ENCODE data around the gene CFH. TPM values are rescaled to one million over a fixed set of nuclear protein-coding genes. Genes with fewer than 3 reads are reported as not detected.

Gene CFH
- total RNA-seq, 2 experiments from 2014 or later = 3.6 to 4.6 TPM

GRCh38 chr1:196723325-196724185 lies 71.7 kb downstream of the CFH start:
- Mint-ChIP-seq H3K4me1 (ENCODE audit: low read depth) (no peaks in the 10 kb centered on the region), H3K9me3 (no peaks in the 10 kb centered on the region), H3K27me3 (no peaks in the 10 kb centered on the region), H3K36me3 (ENCODE audit: low read depth) (no peaks in the 10 kb centered on the region), H3K27ac (no peak overlapping the region), H3K4me3 (no peak overlapping the region)
- TF ChIP-seq CTCF (IDR thresholded peaks at IDR 0.05) = peak; percentile 44
- ATAC-seq (ENCODE audit: poor library complexity) (peak; percentile 71), DNase-seq (peak in 10 of 14 experiments; percentile 3 to 50 (median 8))
- no peak overlapping the region for H3K4me3 ChIP-seq (ENCODE audit: low read length)
- ChIA-PET CTCF (no interaction called here), POLR2A (interaction anchor here (1.0 kb wide), 1 partner anchor 422 kb away, joined by 3 read pairs; no protein-coding TSS in a partner anchor)
- intact Hi-C loops (cut with DNase I, micrococcal nuclease) = loop anchor here (5.0 kb wide), 1 partner anchor 634 kb away; no protein-coding TSS in a partner anchor
- H3K36me3 ChIP-seq (ENCODE audit: insufficient read depth, low read length) = no peaks in the 10 kb centered on the region
- no peak overlapping the region for H3K27ac ChIP-seq (ENCODE audit: low read depth in 1 of 2, low read length in 2 of 2)
- no peaks in the 10 kb centered on the region for H3K4me1 ChIP-seq (ENCODE audit: insufficient read depth, low read length)
- H3K27me3 ChIP-seq (ENCODE audit: control insufficient read depth in 1 of 2, insufficient read depth in 2 of 2, low read length in 2 of 2) = no peaks in the 10 kb centered on the region
- no peaks in the 10 kb centered on the region for H3K9me3 ChIP-seq (ENCODE audit: control insufficient read depth in 1 of 2, insufficient read depth in 1 of 2, low read length in 2 of 2)

GRCh38 chr1:196732526-196732925 lies 80.7 kb downstream of the CFH start:
- H3K4me3 Mint-ChIP-seq = no peak overlapping the region
- no peak for TF ChIP-seq CTCF (IDR thresholded peaks at IDR 0.05)
- Histone ChIP-seq H3K9me3 (ENCODE audit: control insufficient read depth in 1 of 2, insufficient read depth in 1 of 2, low read length in 2 of 2) (no peaks in the 10 kb centered on the region), H3K4me3 (ENCODE audit: low read length) (no peak overlapping the region), H3K27ac (ENCODE audit: low read depth in 1 of 2, low read length in 2 of 2) (no peak overlapping the region), H3K36me3 (ENCODE audit: insufficient read depth, low read length) (no peaks in the 10 kb centered on the region), H3K27me3 (ENCODE audit: control insufficient read depth in 1 of 2, insufficient read depth in 2 of 2, low read length in 2 of 2) (no peaks in the 10 kb centered on the region), H3K4me1 (ENCODE audit: insufficient read depth, low read length) (no peaks in the 10 kb centered on the region)
- intact Hi-C loops (cut with DNase I, micrococcal nuclease) = no loop called here
- ChIA-PET POLR2A (no interaction called here), CTCF (no interaction called here)
- no peaks in the 10 kb centered on the region for H3K27me3 Mint-ChIP-seq
- H3K4me1 Mint-ChIP-seq (ENCODE audit: low read depth) = no peaks in the 10 kb centered on the region
- ATAC-seq (ENCODE audit: poor library complexity) (no peak), DNase-seq (no peak)
- no peaks in the 10 kb centered on the region for H3K36me3 Mint-ChIP-seq (ENCODE audit: low read depth)
- H3K27ac Mint-ChIP-seq = no peak overlapping the region
- no peaks in the 10 kb centered on the region for H3K9me3 Mint-ChIP-seq

DNA sequence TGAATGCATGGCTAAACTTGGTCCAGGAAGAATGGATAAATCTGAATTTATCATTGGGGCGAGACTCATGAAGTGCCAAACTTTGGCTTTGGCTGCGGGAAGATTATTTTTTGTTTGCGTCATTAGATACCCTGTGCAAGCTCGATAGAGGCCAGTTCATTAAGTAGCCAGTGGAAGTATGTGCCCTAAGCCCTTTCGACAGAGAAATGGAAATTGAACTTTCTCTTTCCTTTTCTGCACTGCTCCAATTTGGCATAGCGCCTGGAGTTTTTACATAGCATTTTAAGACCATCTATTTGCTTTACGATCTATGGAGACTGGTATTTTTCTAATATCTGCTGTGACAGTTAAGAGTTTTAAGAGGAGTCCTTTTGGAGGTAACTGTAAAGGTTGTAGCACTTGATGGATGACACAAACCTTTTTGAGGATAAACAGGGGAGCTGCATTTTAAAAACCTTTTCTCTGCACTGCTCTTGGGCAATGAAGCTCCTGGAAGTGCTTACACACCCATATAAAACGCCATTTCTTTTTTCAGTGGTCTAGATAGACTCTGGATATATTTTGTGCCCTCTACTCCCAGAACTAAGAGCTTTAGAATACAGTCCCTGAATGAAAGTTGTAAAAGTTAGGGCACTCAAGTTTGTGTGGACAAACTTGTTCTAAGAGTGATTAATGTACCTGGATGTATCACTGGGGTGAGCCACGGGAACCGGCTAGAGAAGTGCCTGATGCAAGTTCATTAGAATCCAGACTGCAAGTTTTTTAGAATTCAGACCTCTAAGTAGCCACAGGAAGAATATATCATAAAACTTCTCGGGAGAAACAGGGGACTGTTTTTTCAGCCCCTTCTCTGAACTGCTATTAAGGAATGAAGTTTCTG lies 81.5 kb downstream of the CFH start:
- Mint-ChIP-seq H3K27ac (no peak overlapping the region), H3K27me3 (no peaks in the 10 kb centered on the region), H3K4me3 (no peak overlapping the region), H3K4me1 (ENCODE audit: low read depth) (no peaks in the 10 kb centered on the region), H3K9me3 (peaks cover 6% of the 10 kb centered on the region), H3K36me3 (ENCODE audit: low read depth) (no peaks in the 10 kb centered on the region)
- H3K4me1 ChIP-seq (ENCODE audit: insufficient read depth, low read length) = no peaks in the 10 kb centered on the region
- H3K27ac ChIP-seq (ENCODE audit: low read depth in 1 of 2, low read length in 2 of 2) = no peak overlapping the region
- POLR2A ChIA-PET = no interaction called here
- CTCF ChIA-PET = no interaction called here
- H3K27me3 ChIP-seq (ENCODE audit: control insufficient read depth in 1 of 2, insufficient read depth in 2 of 2, low read length in 2 of 2) = no peaks in the 10 kb centered on the region
- H3K36me3 ChIP-seq (ENCODE audit: insufficient read depth, low read length) = no peaks in the 10 kb centered on the region
- no peak for DNase-seq
- no peak overlapping the region for H3K4me3 ChIP-seq (ENCODE audit: low read length)
- ATAC-seq (ENCODE audit: poor library complexity) = no peak
- peaks cover 0 to under 1% of the 10 kb centered on the region in 2 experiments for H3K9me3 ChIP-seq (ENCODE audit: control insufficient read depth in 1 of 2, insufficient read depth in 1 of 2, low read length in 2 of 2)
- intact Hi-C loops (cut with DNase I, micrococcal nuclease) = no loop called here
- no peak for TF ChIP-seq CTCF (IDR thresholded peaks at IDR 0.05)
